Activated effector memory CD4-positive, alpha-beta T cell treated with anti-CD3 and anti-CD28 coated beads, Interleukin-2, amount 50 U/mL, for 16 hours (primary cell): Measurements from ENCODE around the gene HES6.
A peak's percentile ranks its signal among the peaks of the same experiment; 100 is the strongest.

Source experiments
- DNase-seq: peaks from one replicate; pipeline ENCODE4 v3.0.0-alpha.2; 2020

Gene HES6

GRCh38 chr2:238252766-238253630 lies 13.2 kb upstream of the HES6 start:
- DNase-seq: no peak

DNA sequence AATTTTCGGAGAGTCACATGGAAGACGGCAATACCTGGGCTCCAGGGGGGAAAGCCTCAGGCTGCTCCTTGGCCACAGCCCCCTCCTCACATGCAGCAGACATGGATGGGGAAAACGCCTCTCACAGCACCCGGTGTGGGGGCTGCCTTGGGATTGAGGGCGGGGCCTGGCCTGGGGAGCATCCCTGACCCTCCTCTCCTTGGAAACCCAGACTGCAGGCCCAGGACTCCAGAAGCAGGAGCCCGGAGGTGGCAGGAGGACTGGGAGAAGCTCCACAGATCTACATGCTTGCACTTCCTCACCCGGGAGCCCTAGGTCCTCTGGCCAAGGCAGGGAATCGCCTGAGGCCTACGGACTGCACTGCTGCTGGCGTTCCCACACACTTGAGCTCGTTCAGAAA lies 12.1 kb upstream of the HES6 start:
- DNase-seq: no peak

DNA sequence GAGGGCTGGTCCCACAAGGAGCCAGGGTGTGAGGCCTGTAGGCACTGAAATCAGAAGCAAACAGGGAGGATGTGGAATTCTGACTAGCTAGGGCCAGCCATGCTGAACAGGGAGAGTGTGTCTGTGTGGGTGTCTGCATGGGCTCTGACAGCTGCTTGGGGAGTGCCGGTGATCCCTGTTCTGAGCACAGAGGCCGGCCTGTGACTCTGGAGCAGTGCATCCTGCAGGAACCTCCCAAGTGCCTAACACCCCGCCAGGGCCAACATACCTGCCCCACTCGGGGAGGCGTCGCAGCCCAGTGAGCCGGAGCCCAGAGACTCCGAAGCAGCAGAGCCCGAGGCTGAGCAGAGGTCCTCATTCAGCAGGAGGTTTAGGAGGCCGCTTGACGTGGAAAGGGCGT lies 11.5 kb upstream of the HES6 start:
- DNase-seq: no peak

- no peak for DNase-seq
Observed at GRCh38 chr2:238250896-238251295, 11.1 kb upstream of the HES6 start.

DNA sequence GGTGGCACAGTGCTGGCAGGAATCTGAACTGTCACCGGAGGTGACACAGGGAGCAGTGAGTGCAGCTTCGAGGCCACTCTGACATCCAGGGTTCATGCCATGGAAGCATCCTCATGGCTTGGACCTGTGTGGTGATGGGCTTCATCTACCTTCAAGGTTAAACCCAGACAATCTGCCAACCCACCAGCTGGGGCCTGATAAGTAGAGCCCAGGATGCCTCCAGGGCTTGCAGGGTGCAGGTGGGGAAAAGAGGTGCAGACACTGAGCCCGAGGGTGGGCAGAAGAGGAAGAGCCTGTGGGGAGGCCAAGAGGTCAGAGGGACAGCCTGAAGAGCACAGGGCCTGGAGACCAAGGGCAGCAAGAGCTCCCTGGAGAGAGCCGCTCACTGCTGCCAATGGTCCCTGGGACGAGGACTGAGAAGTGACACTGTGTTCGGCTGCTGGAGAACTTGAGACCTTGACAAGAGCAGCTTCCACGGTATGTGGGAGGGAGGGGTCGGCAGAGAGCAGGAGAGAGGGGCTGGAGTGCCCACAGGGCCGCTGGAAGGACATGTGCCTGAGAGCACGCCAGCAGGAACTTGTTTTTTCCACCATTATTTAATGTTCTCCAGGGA lies 8.1 kb upstream of the HES6 start:
- no peak for DNase-seq

DNA sequence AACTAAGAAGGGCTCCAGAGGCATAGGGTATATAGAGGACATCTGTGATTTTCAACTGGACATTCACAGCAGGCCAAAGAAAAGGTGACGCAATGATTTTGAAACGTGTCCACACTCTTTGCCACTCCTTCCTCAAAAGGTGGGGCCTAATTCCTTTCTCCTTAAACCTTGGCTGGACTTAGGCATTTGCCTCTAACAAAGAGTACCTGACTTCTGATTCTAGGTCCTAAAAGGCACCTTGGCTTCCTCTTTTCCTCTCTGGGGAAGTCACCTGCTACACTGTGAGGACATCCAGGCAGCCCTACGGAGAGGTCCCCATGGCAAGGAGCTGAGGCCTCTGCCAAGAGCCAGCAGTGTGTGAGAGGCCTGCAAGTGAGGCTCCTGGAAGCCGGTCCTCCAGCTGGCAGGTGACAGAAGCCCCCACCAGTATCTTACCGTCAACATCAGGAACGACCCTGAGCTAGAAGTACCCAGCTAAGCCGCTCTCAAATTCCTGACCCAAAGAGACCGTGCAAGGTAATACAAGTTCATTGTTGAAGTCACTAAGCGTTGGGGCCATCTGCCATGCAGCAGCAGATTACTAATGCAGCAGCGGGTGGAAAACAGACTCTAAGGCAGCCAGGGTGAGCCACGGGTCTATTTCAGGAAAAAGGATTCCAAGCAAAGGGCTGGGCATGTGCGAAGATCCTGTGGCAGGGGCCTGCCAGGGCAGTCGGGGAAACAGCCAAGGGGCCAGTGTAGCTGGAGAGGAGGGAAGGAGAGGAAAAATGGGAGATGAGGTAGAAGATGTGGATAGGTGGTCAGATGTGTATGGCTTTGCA lies 7.4 kb upstream of the HES6 start:
- no peak for DNase-seq

- DNase-seq: no peak
Observed at GRCh38 chr2:238244151-238244550, 4.3 kb upstream of the HES6 start.

DNA sequence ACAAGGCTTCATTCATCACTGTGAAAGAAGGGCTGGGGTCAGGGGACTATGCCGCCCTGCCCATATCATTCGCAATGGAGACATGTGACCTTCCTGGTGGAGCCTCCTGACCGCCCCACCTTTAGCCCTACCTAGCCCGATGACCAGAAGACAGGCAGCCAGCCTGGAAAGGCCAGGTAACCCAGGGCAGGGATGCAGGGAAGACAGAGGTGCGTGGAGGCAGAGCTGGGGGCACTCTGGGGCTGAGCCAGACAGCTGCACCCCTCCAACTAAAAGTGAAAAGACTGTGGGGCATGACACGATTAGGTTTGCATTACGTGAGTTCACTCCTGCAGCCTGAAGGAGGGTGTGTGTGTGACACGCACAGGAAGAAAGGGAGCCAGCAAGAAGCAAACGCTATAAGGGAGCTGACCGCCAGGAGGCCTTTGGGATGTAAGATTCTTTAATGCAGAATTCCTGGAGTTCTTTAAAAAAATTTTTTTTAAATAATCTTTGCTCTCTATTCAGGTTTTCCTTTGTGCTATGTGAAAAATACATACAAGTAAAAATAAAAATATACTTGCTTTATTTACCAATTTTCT lies 3.7 kb upstream of the HES6 start:
- DNase-seq: peak; percentile 50

DNA sequence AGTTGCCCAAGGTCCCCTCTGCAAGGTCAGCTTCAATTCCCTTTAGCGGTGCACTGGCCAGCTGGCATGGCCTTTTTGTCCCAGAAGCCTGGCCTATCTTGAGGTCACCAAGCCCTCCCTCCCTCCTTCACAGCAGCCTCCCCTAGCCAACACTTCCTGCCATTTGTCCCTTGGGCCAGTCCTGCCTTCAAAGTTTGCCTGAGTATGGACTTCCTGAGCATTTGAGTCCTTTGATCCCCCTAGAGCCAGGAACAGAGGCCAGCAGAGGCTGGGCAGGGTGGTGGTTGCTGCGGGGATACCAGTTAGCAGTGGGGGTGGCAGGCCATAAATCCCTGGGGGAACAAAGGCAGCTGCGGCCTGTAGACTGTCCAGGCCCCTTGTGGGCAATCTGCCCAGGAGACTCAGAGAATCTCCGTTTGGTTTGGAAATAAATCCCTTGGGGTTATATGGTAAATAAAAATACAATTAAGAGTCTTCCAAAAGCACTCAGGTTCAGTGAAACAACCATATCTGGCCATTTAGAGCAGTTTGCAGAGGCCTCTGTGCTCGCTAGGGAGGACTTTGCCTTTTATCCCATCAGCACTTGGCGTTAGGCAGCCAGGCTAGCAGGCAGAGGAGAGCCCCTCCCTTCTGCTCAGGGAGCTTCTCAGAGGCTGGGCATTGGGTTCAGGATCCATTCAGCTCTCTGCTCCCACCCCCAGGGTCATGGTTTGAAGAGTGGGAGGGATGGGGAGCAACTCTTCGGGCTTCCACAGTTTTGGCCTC lies 3.1 kb upstream of the HES6 start:
- peak; percentile 37 for DNase-seq

DNA sequence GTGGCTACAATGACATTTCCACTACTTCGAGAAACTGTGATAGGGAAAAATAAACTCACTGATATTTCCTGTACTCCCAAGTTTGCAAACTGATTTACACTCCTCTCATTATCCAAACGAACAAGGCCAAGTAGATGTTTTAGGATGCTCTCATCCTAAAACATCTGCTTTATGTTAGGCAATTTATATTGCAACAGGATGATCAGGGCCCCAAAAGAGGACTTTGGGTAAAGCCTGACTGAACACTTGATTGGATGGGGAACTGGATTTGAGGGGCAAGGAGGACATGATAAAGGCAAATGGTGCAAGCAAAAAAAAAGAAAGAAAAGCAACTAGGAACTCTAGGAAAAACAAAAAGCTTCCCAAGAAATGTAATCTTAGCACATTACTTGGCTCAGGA lies 2.1 kb upstream of the HES6 start:
- no peak for DNase-seq

GRCh38 chr2:238240757-238241711 lies 1.2 kb upstream of the HES6 start:
- DNase-seq: no peak

GRCh38 chr2:238239543-238239862 lies 335 bp downstream of the HES6 start:
- DNase-seq: no peak

DNA sequence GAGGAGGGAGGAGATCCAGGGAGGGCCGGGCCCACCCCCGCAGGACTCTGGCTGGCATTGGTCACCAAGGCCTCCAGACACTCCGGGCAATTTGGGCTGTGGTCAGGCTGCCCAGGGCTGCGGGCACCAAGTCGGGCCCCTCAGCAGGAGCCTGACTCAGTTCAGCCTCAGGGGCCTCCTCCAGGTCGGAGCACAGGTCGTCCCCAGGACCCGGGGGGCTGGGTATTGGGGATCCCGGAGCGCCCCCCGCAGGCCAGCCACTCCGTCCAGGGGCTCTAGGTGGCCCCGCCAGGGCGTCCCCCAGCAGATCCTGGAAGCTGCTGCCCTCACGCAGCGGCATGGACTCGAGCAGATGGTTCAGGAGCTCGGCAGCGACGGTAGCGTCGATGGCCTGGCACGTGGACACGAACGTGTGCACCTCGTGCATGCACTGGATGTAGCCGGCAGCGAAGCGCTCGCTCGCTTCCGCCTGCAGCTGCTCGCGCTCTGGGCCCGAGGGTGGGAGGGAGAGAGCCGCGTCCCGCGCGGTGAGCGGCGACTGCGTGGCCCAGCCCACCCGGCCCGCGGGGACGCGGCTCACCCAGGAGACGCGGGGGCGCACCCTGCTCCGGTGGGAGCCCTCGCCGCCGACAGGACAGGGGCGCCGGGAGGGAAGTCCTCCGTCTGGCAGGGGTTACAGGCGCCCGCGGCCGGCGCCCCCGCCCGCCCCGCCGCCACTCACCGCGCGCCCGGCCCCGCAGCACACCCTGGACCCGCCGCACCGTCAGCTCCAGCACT lies 884 bp downstream of the HES6 start:
- DNase-seq: peak; percentile 78

GRCh38 chr2:238238311-238238765 lies 1.5 kb downstream of the HES6 start:
- no peak for DNase-seq

DNA sequence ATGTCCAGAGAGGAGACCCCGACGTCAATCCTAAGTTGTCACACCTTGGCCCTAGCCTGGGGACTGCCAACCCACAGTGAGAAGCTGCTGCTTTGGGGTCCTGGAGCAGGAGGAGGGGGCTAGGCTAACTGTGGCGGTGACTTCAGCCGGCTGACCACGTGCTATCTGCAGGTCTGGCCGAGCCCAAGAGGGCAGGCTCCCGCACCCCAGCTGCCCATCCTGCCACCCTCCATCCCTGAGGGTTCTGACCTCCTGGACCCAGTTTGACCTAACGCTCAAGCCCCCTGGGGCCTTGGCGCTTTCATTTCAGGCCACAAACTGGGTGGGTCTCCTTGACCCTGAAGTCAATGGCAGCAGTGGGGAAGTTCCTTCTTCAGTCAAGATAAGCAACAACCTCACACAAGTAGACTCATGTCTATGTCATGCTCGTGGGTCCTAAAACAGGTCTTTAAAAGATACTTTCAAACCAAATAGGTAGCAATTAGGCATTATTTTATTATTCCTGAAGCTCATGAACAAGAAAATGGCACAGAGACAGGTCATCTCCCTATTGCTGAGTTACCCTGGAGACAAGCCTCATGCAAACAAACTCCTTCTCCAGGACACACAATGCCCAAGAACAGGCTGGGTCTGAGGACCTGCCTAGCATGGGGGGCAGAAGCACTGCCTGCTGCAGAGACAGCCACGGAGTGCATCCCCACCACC lies 2.3 kb downstream of the HES6 start:
- peak; percentile 61 for DNase-seq

DNA sequence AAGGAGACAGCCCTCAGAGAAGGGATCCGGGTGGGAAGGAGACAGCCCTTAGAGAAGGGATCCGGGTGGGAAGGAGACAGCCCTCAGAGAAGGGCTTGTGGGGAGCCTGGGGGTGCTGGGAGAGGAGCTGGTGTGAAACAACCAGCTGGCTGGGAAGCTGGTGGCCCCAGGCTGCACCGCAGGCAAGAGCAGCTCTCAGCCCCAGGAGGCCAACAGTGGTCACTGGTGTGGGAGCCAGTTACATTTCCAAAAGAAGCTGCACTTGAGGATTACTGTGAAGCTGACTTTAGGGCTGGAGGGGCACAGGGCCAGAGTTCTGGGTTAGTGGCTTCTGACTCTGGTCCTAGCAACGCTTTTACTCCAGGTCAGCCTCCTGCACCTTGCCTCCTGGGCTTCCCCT lies 3.3 kb downstream of the HES6 start:
- DNase-seq: peak; percentile 53

- peak; percentile 39 for DNase-seq
Observed at GRCh38 chr2:238235856-238236255, 4.0 kb downstream of the HES6 start.

DNA sequence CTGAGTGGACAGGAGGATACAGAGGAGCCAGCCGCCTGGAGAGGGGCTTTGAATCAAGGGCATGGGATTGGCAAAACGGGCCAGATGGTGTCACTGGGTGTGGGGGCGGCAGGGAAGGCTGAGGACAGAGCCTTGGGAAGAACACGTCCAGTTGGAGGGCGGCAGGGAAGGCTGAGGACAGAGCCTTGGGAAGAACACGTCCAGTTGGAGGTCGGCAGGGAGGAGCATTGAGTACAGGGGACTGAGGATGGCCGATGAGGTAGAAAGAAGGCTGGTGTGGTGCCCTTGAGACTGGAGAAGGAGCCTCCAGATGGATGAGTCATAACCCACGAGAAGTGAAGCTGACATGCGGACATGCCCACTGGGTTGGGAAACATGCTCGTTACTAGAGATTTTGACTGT lies 4.5 kb downstream of the HES6 start:
- peak; percentile 37 for DNase-seq

DNA sequence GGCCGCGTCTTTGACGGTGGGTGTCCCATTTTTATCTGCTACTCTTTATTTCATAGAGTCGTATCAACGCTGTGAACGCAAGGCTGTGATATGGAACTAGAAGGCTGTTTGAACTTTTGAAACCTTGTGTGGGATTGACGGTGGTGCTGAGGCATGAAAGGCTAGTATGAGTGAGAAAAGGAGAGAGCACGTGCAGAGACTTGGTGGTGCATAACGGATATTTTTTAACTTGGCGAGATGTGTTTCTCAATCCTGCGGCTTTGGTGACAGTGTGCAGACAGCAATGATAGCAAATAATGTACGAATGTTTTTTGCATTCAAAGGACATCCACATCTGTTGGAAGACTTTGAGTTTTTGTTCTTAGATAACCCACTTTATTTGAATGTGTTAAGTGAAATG lies 6.2 kb downstream of the HES6 start:
- no peak for DNase-seq

DNA sequence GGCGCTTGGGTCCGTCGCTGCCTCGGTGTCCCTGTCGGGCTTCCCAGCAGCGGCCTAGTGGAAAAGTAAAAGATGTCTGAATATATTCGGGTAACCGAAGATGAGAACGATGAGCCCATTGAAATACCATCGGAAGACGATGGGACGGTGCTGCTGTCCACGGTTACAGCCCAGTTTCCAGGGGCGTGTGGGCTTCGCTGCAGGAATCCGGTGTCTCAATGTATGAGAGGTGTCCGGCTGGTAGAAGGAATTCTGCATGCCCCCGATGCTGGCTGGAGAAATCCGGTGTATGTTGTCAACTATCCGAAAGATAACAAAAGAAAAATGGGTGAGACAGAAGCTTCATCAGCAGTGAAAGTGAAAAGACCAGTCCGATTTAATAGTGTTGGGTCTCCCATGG lies 8.0 kb downstream of the HES6 start:
- DNase-seq: no peak
